Right kidney (tissue), 1 donor: ENCODE results near the gene CLCN7.

Experiments used
- DNase-seq: peaks from one replicate; pipeline ENCODE4 v3.0.0-alpha.2; 2016

Gene CLCN7

GRCh38 chr16:1503110-1503955 lies 28.5 kb upstream of the CLCN7 start:
- DNase-seq = no peak

- DNase-seq = no peak
Observed at GRCh38 chr16:1502092-1503004, 27.5 kb upstream of the CLCN7 start.

- no peak for DNase-seq
Observed at GRCh38 chr16:1501630-1502029, 26.8 kb upstream of the CLCN7 start.

DNA sequence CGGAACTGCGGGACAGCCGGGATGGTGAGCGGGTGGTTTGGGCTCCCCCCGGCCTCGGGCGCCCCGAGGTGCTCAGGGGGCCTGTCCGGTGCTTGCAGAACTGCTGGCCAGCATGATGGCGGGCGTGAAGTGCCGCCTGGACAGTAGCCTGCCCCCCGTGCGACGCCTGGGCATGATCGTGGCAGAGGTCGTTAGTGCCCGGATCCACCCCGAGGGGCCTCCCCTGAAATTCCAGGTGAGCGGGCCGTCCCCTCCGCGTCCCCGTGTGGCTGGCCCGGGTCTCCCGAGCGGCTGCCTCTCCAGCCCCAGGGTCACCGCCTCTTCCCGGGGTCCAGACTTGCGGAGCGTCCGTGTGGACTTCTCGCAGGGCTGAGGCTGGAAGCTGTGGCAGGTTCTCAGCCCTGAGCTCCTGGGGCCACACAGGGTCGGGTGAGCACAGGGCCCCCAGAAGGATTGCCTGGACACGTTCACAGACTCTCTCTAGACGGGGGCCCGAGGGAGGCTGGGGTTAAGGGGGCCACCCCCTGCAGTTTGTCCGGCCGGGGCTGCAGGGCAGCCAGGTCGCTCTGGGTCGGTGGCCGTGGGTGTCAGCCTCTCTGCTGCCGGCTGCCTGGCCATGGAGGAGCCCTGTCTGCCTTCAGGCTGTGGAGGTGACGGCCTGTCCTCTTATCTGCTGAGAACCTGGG lies 25.8 kb upstream of the CLCN7 start:
- no peak for DNase-seq

- no peak for DNase-seq
Observed at GRCh38 chr16:1499756-1500464, 25.1 kb upstream of the CLCN7 start.

- DNase-seq = no peak
Observed at GRCh38 chr16:1498899-1499676, 24.3 kb upstream of the CLCN7 start.

DNA sequence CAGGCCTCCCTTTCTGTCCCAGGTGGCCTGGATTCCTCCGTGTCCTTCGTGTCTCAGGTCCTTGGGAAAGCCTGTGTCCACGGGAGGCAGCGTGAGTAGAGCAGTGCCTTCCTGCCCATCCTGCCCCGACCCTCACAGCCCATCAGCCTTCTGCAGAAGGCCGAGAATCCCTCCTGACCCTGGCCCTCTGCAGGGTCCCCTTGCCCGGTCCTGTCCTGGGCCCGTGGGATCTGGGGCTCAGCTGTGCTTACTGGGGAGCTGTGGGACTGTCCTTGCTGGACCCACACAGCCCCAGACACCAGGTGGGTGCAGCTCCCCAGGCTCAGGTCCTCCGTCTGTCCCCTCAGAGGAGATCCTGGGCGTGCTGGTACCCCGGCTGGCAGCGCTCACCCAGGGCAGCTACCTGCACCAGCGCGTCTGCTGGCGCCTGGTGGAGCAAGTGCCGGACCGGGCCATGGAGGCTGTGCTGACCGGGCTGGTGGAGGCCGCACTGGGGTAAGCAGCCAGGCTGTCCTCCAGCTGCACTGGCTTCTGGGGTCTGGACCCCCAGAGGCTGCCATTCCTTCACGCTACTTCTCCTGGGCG lies 22.3 kb upstream of the CLCN7 start:
- DNase-seq = no peak

GRCh38 chr16:1496464-1496863 lies 21.6 kb upstream of the CLCN7 start:
- DNase-seq = no peak

DNA sequence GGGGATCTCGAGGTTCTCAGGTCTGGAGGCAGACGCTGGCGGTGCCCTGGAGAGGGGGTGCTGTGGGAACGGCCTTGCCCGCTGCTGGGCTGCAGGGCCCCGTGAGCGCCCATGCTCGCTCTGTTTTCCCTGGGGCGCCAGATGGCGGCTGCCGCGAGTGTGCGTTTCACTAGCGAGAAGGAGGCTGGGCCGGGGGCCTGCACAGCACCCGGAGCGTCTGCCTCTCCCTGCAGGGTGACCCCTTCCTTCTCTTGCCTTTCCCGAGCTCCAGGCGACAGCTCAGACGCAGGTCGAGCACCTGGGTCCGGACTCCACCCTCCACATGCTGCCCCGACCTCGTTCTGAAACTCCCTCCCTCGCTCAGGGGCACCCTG lies 21.0 kb upstream of the CLCN7 start:
- DNase-seq = no peak

DNA sequence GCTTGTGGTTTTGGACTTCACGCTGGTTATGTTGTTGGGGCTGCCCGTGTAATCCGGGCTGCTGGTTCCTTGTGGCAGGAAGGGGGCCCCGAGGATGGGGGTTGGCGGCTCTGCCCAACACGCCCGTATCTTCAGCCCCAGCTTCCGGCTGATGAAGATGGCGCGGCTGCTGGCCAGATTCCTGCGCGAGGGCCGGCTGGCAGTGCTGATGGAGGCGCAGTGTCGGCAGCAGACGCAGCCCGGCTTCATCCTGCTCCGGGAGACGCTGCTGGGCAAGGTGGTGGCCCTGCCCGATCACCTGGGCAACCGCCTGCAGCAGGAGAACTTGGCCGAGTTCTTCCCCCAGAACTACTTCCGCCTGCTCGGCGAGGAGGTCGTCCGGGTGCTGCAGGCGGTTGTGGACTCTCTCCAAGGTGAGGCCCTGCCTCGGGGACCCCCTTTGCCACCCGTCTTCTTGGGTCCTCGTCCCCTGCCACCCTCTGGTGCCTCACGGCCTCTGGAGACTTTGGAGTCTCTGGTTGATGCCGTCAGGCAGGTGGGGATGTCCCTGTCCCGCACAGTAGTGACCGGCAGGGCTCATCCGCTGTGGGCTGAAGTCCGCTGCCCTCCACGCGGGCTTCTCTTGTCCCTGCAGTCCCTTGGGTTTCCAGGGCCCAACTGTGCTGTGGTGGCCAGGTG lies 20.5 kb upstream of the CLCN7 start:
- DNase-seq = no peak

DNA sequence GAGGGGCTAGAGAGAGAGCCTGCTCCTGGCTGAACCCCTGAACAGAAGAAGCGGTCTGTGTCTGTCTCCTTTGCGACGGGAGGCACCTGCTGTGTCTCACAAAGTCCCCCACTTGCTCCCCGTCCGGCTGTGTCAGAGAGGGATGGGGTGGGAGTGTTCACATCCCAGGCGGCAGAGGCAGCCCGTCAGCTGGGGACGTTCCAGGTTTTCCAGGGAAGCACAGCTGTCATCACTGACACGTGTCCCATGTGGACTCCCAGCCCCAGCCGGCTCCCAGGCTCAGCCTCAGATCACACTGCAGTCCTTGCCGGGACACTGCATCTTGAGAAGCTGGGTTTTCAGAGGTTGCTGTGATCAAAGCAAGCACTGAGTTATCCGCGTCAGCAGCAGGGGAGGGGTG lies 19.9 kb upstream of the CLCN7 start:
- DNase-seq = no peak

GRCh38 chr16:1494129-1494640 lies 19.4 kb upstream of the CLCN7 start:
- DNase-seq = no peak

GRCh38 chr16:1493746-1494094 lies 18.9 kb upstream of the CLCN7 start:
- DNase-seq = no peak

DNA sequence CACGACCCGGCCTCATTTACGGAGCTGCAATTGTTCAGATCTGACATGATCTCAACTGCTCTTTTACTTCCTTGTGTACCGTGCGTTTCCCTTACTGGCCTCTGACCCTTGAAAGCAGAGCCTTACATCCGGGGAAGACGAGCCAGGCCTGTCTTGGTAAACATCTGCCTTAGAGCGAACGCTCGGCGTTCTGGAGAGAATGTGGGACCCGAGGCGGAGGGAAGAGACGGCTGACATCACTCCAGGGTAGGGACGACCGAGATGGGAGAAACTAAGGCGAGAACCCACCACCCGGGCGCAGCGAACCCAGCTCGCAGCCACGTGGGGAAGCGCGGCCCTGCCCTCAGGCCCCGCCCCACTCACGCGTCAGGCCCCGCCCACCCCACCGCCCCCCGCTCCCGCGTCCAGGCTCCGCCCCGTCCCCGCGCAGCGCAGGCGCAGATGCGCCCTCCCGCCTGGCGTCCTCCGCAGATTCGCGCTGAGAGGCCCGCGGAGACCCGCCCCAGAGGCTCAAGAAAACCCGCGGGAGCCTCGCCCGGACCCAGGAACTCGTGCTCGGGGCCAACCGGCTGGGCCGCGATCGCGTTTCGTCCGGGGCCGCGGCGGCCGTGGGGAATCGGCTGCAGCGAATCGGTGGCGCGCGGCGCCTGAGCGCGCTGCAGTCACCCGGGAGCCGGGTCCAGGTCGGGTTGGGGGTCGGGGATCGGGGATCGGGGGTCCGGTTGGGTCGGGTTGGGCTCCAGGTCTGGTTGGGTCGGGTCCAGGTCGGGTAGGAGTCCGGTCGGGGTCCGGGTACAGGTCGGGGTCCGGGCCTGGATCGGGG lies 18.3 kb upstream of the CLCN7 start, which contains the start of gene TELO2:
TELO2 (plus strand) TSS at position 438 of the 823 bp plus-strand sequence. CDS start 922 bp downstream, outside the sequence.
- DNase-seq = peak; percentile 93

- DNase-seq = no peak
Observed at GRCh38 chr16:1492082-1492922, 17.5 kb upstream of the CLCN7 start.

- DNase-seq = no peak
Observed at GRCh38 chr16:1491327-1491726, 16.5 kb upstream of the CLCN7 start.

DNA sequence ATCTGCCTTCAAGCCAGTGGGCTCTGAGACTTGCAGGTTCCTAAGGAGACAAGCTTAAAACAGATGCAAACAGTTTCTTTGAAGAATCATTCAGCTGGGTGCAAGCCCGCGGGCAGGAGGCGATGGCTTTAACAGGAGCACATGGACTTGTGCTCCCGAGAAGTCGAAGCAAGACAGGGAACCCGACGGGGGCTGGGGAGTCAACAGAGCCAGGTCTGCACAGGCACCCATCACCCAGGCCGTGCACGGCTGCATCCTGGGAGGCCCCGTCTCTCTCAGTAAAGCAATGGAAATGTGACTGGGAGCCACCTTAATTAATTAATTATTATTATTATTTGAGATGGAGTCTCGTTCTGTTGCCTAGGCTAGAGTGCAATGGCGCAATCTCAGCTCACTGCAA lies 14.2 kb upstream of the CLCN7 start:
- no peak for DNase-seq

DNA sequence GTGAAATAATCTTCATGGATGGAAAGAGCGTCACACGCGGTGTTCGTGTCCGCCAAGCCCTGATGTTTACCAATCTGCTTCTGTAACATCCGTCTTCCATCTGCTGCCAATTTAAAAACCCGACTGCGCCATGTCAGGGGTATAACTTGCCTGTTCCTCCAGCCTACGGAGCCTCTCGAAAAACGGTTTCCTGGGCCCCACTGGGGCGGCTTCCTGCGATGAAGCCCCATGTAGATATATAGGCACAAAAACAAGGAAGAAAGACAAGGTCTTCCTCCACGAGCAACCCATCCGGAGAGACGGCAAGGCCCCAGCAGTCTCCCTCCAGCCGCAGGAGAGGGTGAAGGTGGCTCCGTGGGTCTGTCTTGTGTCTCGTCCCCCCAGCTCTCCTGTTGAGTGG lies 13.8 kb upstream of the CLCN7 start, which contains the start of gene PTX4:
PTX4 (minus strand) TSS at position 326 of the 400 bp plus-strand sequence; CDS start at position 291, 35 bp downstream.
- no peak for DNase-seq
